GM18511 (cell line): ENCODE measurements around the gene MTUS2.
A peak's percentile ranks its signal among the peaks of the same experiment; 100 is the strongest.
"Not testable (repeated sequence)": the region's sequence is repeated elsewhere in the genome, so short reads cannot be mapped to it uniquely, and the experiment has no call there.

ENCODE experiments used
- ATAC-seq: cut with Tn5 transposase; IDR thresholded peaks from one replicate; pipeline ENCODE4 v1.9.1; 2021; ENCODE audit warnings: mild to moderate bottlenecking, moderate library complexity; ENCODE audit not compliant: unreplicated experiment

Gene MTUS2

GRCh38 chr13:29294821-29295220 lies 474.7 kb downstream of the MTUS2 start:
- no peak for ATAC-seq

GRCh38 chr13:29301027-29301426 lies 480.9 kb downstream of the MTUS2 start:
- ATAC-seq, result no peak

GRCh38 chr13:29304148-29304547 lies 484.0 kb downstream of the MTUS2 start:
- ATAC-seq, result no peak

GRCh38 chr13:29310806-29311205 lies 490.7 kb downstream of the MTUS2 start:
- ATAC-seq, result no peak

GRCh38 chr13:29315847-29316246 lies 495.7 kb downstream of the MTUS2 start:
- no peak for ATAC-seq

- ATAC-seq, result no peak
Observed at GRCh38 chr13:29317828-29318227, 497.7 kb downstream of the MTUS2 start.

GRCh38 chr13:29318741-29319140 lies 498.6 kb downstream of the MTUS2 start:
- no peak for ATAC-seq

- ATAC-seq, result no peak
Observed at GRCh38 chr13:29319451-29319850, 499.3 kb downstream of the MTUS2 start.

GRCh38 chr13:29323954-29324353 lies 503.8 kb downstream of the MTUS2 start:
- ATAC-seq, result no peak

- ATAC-seq, result no peak
Observed at GRCh38 chr13:29324601-29325000, 504.5 kb downstream of the MTUS2 start.

GRCh38 chr13:29328501-29328900 lies 508.4 kb downstream of the MTUS2 start:
- ATAC-seq, result no peak

- no peak for ATAC-seq
Observed at GRCh38 chr13:29336356-29336755, 516.2 kb downstream of the MTUS2 start.

GRCh38 chr13:29339386-29340272 lies 519.5 kb downstream of the MTUS2 start:
- no peak for ATAC-seq

- ATAC-seq, result not testable (repeated sequence)
Observed at GRCh38 chr13:29345860-29346582, 525.9 kb downstream of the MTUS2 start.

- ATAC-seq, result no peak
Observed at GRCh38 chr13:29355029-29355428, 534.9 kb downstream of the MTUS2 start.

- no peak for ATAC-seq
Observed at GRCh38 chr13:29359181-29359580, 539.0 kb downstream of the MTUS2 start.

GRCh38 chr13:29361716-29362115 lies 541.6 kb downstream of the MTUS2 start:
- no peak for ATAC-seq

GRCh38 chr13:29362849-29363604 lies 542.9 kb downstream of the MTUS2 start:
- ATAC-seq, result peak; percentile 90

- no peak for ATAC-seq
Observed at GRCh38 chr13:29369060-29369743, 549.1 kb downstream of the MTUS2 start.

GRCh38 chr13:29379281-29379680 lies 559.1 kb downstream of the MTUS2 start:
- ATAC-seq, result no peak

GRCh38 chr13:29379865-29380264 lies 559.7 kb downstream of the MTUS2 start:
- no peak for ATAC-seq
